Mammary epithelial cell (primary cell): Measurements from ENCODE around the gene MYL6B.

Source experiments
- EZH2 ChIP-seq: IDR thresholded peaks from 2 replicates; pipeline ENCODE4 v1.6.1; 2012; ENCODE audit warnings: low read length, inconsistent platforms, borderline replicate concordance
- TF ChIP-seq, protein P1 (sequence below), 2 donors: IDR thresholded peaks in 1 of 2; conservative IDR thresholded peaks in 1 of 2; 2 replicates each; pipeline ENCODE4 v1.5.1; 2011 to 2012; ENCODE audit warnings: inconsistent platforms in 2 of 2, low read length in 2 of 2, mild to moderate bottlenecking in 2 of 2, control low read depth in 1 of 2, low read depth in 1 of 2; ENCODE audit not compliant: insufficient read depth in 1 of 2; ENCODE audit errors: extremely low read depth in 1 of 2

GRCh38 chr12:56150563-56150962 lies 1.8 kb upstream of the MYL6B start:
- TF ChIP-seq, protein P1, sequence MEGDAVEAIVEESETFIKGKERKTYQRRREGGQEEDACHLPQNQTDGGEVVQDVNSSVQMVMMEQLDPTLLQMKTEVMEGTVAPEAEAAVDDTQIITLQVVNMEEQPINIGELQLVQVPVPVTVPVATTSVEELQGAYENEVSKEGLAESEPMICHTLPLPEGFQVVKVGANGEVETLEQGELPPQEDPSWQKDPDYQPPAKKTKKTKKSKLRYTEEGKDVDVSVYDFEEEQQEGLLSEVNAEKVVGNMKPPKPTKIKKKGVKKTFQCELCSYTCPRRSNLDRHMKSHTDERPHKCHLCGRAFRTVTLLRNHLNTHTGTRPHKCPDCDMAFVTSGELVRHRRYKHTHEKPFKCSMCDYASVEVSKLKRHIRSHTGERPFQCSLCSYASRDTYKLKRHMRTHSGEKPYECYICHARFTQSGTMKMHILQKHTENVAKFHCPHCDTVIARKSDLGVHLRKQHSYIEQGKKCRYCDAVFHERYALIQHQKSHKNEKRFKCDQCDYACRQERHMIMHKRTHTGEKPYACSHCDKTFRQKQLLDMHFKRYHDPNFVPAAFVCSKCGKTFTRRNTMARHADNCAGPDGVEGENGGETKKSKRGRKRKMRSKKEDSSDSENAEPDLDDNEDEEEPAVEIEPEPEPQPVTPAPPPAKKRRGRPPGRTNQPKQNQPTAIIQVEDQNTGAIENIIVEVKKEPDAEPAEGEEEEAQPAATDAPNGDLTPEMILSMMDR (conservative IDR thresholded peaks at IDR 0.05 in 1 of 2, IDR thresholded peaks at IDR 0.05 in 1 of 2; ENCODE audit: extremely low read depth in 1 of 2, insufficient read depth in 1 of 2, low read depth in 1 of 2, low read length in 2 of 2): no peak
- TF ChIP-seq EZH2: no peak
